Measurements from ENCODE around the gene GARIN5A.
A peak's percentile ranks its signal among the peaks of the same experiment; 100 is the strongest.

GARIN5A gene

DNA sequence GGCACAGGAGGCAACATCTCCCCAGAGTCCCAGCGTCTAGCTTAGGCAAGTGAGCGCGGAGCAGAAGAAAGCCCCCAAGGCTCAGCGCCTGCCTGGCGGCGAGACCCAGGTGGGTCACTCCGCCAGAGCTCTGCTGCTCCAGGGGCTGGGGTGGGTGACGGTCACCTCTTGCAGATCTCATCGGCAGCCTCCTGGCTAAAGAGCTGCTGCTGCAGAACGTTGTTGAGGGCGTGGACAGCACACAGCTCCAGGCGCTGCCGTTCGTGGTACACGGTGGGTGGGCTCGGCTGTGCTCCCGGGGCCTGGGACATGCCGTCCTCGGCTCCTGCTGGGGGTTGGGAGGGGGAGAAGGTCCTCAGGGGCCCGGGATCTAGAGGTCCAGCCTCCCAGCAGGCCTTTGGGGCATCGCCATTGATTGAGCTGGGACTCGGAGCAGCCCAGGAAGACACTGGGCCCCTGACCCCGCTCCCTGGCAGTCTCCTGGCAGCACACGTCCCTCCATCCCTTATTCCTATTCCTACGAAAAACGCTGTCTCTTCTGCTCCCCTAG lies 33.5 kb upstream of the GARIN5A start:
- Histone ChIP-seq H3K36me3 (ENCODE audit: control insufficient read depth, insufficient read depth, low read length) (no peaks in the 10 kb centered on the region), H3K79me1 (ENCODE audit: low read length) (no peaks in the 10 kb centered on the region), H3K4me3 (ENCODE audit: low read length) (no peak overlapping the region), H3K79me2 (ENCODE audit: control insufficient read depth, insufficient read depth, low read length) (no peaks in the 10 kb centered on the region), H3K4me2 (ENCODE audit: low read length) (peak overlapping the region; percentile 62), H2BK120ac (ENCODE audit: low read depth, low read length) (no peak overlapping the region), H3K18ac (ENCODE audit: low read length) (no peak overlapping the region), H3K9ac (ENCODE audit: low read length) (no peak overlapping the region), H3K56ac (ENCODE audit: low read length) (no peak overlapping the region), H3K27ac (ENCODE audit: low read depth, low read length) (no peak overlapping the region), H3K4me1 (ENCODE audit: control insufficient read depth, low read depth, low read length) (no peaks in the 10 kb centered on the region), H3K4ac (ENCODE audit: low read depth, low read length) (no peak overlapping the region), H3K23ac (ENCODE audit: low read length) (no peak overlapping the region), H2BK5ac (ENCODE audit: low read length) (no peak overlapping the region), H4K8ac (ENCODE audit: low read depth, low read length) (no peak overlapping the region), H2AK5ac (ENCODE audit: low read length) (no peak overlapping the region), H4K5ac (ENCODE audit: low read length) (no peak overlapping the region), H3K27me3 (ENCODE audit: insufficient read depth, low read length, poor library complexity) (no peaks in the 10 kb centered on the region), H2BK15ac (replicated peaks; ENCODE audit: low read depth) (no peak overlapping the region)
- DNase-seq: no peak
- no CpG with 5 or more reads among the region's 26 CpGs for WGBS (ENCODE audit: extremely low coverage, insufficient coverage, low lambda C conversion rate)

DNA sequence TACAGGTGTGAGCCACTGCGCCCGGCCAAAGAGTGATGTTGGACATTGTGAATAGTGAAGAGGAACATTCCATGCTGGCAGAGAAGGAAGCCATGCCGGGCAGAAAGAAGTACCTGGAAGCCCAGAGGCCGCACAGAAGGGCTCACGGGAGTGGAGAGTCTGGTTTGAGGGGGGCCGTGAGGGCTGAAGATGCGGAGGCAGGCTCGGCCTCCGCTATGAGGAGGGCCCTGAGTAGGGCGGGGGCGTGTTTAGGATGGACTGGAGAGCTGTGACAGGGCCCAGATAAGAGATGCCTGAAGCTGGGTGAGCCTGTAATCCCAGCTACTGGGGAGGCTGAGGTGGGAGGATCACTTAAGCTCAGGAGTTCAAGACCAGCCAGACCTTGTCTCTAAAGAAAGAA lies 32.7 kb upstream of the GARIN5A start:
- no peaks in the 10 kb centered on the region for H3K4me1 ChIP-seq (ENCODE audit: control insufficient read depth, low read depth, low read length)
- no peak overlapping the region for H2BK15ac ChIP-seq (replicated peaks; ENCODE audit: low read depth)
- H4K5ac ChIP-seq (ENCODE audit: low read length): no peak overlapping the region
- H2AK5ac ChIP-seq (ENCODE audit: low read length): no peak overlapping the region
- no peaks in the 10 kb centered on the region for H3K27me3 ChIP-seq (ENCODE audit: insufficient read depth, low read length, poor library complexity)
- H3K79me1 ChIP-seq (ENCODE audit: low read length): no peaks in the 10 kb centered on the region
- H3K79me2 ChIP-seq (ENCODE audit: control insufficient read depth, insufficient read depth, low read length): no peaks in the 10 kb centered on the region
- no peak overlapping the region for H3K4me3 ChIP-seq (ENCODE audit: low read length)
- no peak overlapping the region for H3K4me2 ChIP-seq (ENCODE audit: low read length)
- no peak overlapping the region for H3K18ac ChIP-seq (ENCODE audit: low read length)
- H3K36me3 ChIP-seq (ENCODE audit: control insufficient read depth, insufficient read depth, low read length): no peaks in the 10 kb centered on the region
- WGBS (ENCODE audit: extremely low coverage, insufficient coverage, low lambda C conversion rate): no CpG with 5 or more reads among the region's 11 CpGs
- H4K8ac ChIP-seq (ENCODE audit: low read depth, low read length): no peak overlapping the region
- no peak overlapping the region for H3K23ac ChIP-seq (ENCODE audit: low read length)
- H3K4ac ChIP-seq (ENCODE audit: low read depth, low read length): no peak overlapping the region
- H2BK120ac ChIP-seq (ENCODE audit: low read depth, low read length): no peak overlapping the region
- DNase-seq: no peak
- no peak overlapping the region for H3K27ac ChIP-seq (ENCODE audit: low read depth, low read length)
- no peak overlapping the region for H3K56ac ChIP-seq (ENCODE audit: low read length)
- no peak overlapping the region for H2BK5ac ChIP-seq (ENCODE audit: low read length)
- H3K9ac ChIP-seq (ENCODE audit: low read length): no peak overlapping the region

DNA sequence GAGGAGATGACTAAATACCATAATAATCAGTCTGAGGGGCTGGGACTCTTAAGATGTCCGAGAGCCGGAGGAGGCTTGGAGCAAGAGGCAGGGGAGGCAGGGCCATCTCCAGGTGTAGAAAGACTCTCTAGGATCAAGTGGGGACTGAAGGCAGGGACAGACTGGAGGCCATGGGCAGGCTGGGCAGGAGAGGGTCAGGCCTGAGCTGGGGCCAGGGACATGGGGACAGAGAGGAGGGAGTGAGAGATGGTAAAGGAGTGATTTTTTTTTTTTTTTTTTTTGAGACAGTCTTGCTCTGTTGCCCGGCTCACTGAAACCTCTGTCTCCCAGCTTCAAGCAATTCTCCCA lies 32.2 kb upstream of the GARIN5A start:
- no peaks in the 10 kb centered on the region for H3K79me1 ChIP-seq (ENCODE audit: low read length)
- no peak overlapping the region for H3K27ac ChIP-seq (ENCODE audit: low read depth, low read length)

DNA sequence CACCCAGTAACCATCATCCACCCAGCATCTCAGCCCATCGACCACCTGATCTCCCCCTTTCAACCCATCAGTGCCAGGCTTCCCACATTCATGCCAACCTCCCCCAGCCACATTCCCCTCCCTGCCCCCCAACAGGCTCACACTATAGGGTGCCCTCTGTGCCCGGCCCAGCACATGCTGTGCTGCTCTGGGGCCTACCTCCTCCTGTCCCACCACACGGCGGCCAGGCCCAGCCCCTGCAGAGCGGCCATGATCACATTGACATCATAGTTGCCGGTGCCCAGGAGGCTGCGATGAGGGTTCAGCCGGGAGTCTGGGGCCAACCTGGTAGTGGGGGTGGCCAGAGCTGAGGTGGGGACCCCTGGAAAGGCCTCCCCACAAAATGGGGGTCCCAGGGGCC lies 30.7 kb upstream of the GARIN5A start:
- no peak overlapping the region for H2BK15ac ChIP-seq (replicated peaks; ENCODE audit: low read depth)
- no peak overlapping the region for H3K4me2 ChIP-seq (ENCODE audit: low read length)
- H3K56ac ChIP-seq (ENCODE audit: low read length): no peak overlapping the region
- H4K5ac ChIP-seq (ENCODE audit: low read length): no peak overlapping the region
- H3K27me3 ChIP-seq (ENCODE audit: insufficient read depth, low read length, poor library complexity): no peaks in the 10 kb centered on the region
- H2BK5ac ChIP-seq (ENCODE audit: low read length): no peak overlapping the region
- no peak overlapping the region for H3K9ac ChIP-seq (ENCODE audit: low read length)
- no peak for DNase-seq
- no peak overlapping the region for H2AK5ac ChIP-seq (ENCODE audit: low read length)
- H3K4me1 ChIP-seq (ENCODE audit: control insufficient read depth, low read depth, low read length): no peaks in the 10 kb centered on the region
- H2BK120ac ChIP-seq (ENCODE audit: low read depth, low read length): no peak overlapping the region
- H3K4me3 ChIP-seq (ENCODE audit: low read length): no peak overlapping the region
- H3K23ac ChIP-seq (ENCODE audit: low read length): no peak overlapping the region
- no peak overlapping the region for H3K27ac ChIP-seq (ENCODE audit: low read depth, low read length)
- no peak overlapping the region for H3K4ac ChIP-seq (ENCODE audit: low read depth, low read length)
- no peaks in the 10 kb centered on the region for H3K36me3 ChIP-seq (ENCODE audit: control insufficient read depth, insufficient read depth, low read length)
- H4K8ac ChIP-seq (ENCODE audit: low read depth, low read length): no peak overlapping the region
- no peaks in the 10 kb centered on the region for H3K79me2 ChIP-seq (ENCODE audit: control insufficient read depth, insufficient read depth, low read length)
- no peak overlapping the region for H3K18ac ChIP-seq (ENCODE audit: low read length)
- no CpG with 5 or more reads among the region's 8 CpGs for WGBS (ENCODE audit: extremely low coverage, insufficient coverage, low lambda C conversion rate)
- no peaks in the 10 kb centered on the region for H3K79me1 ChIP-seq (ENCODE audit: low read length)

More for the DNA sequence above, 32.2 kb upstream of the GARIN5A start:
- Histone ChIP-seq H2BK120ac (ENCODE audit: low read depth, low read length) (no peak overlapping the region), H2AK5ac (ENCODE audit: low read length) (no peak overlapping the region), H4K5ac (ENCODE audit: low read length) (no peak overlapping the region), H3K23ac (ENCODE audit: low read length) (no peak overlapping the region), H3K4ac (ENCODE audit: low read depth, low read length) (no peak overlapping the region), H3K4me1 (ENCODE audit: control insufficient read depth, low read depth, low read length) (no peaks in the 10 kb centered on the region), H4K8ac (ENCODE audit: low read depth, low read length) (no peak overlapping the region), H3K4me3 (ENCODE audit: low read length) (no peak overlapping the region), H3K79me2 (ENCODE audit: control insufficient read depth, insufficient read depth, low read length) (no peaks in the 10 kb centered on the region), H3K9ac (ENCODE audit: low read length) (no peak overlapping the region), H3K18ac (ENCODE audit: low read length) (no peak overlapping the region), H3K56ac (ENCODE audit: low read length) (no peak overlapping the region), H2BK15ac (replicated peaks; ENCODE audit: low read depth) (no peak overlapping the region), H3K4me2 (ENCODE audit: low read length) (no peak overlapping the region), H3K27me3 (ENCODE audit: insufficient read depth, low read length, poor library complexity) (no peaks in the 10 kb centered on the region), H3K36me3 (ENCODE audit: control insufficient read depth, insufficient read depth, low read length) (no peaks in the 10 kb centered on the region), H2BK5ac (ENCODE audit: low read length) (no peak overlapping the region)
- no CpG with 5 or more reads among the region's 3 CpGs for WGBS (ENCODE audit: extremely low coverage, insufficient coverage, low lambda C conversion rate)
- DNase-seq: no peak

GRCh38 chr19:50506700-50507099 lies 30.1 kb upstream of the GARIN5A start:
- Histone ChIP-seq H3K56ac (ENCODE audit: low read length) (no peak overlapping the region), H3K36me3 (ENCODE audit: control insufficient read depth, insufficient read depth, low read length) (no peaks in the 10 kb centered on the region), H4K8ac (ENCODE audit: low read depth, low read length) (no peak overlapping the region), H3K4me1 (ENCODE audit: control insufficient read depth, low read depth, low read length) (no peaks in the 10 kb centered on the region), H3K23ac (ENCODE audit: low read length) (no peak overlapping the region), H4K5ac (ENCODE audit: low read length) (no peak overlapping the region), H2BK5ac (ENCODE audit: low read length) (no peak overlapping the region), H2BK15ac (replicated peaks; ENCODE audit: low read depth) (no peak overlapping the region), H2AK5ac (ENCODE audit: low read length) (no peak overlapping the region), H3K4me2 (ENCODE audit: low read length) (no peak overlapping the region), H3K9ac (ENCODE audit: low read length) (no peak overlapping the region), H3K4me3 (ENCODE audit: low read length) (no peak overlapping the region), H2BK120ac (ENCODE audit: low read depth, low read length) (no peak overlapping the region), H3K18ac (ENCODE audit: low read length) (no peak overlapping the region), H3K79me2 (ENCODE audit: control insufficient read depth, insufficient read depth, low read length) (no peaks in the 10 kb centered on the region), H3K27me3 (ENCODE audit: insufficient read depth, low read length, poor library complexity) (no peaks in the 10 kb centered on the region), H3K79me1 (ENCODE audit: low read length) (no peaks in the 10 kb centered on the region), H3K27ac (ENCODE audit: low read depth, low read length) (no peak overlapping the region), H3K4ac (ENCODE audit: low read depth, low read length) (no peak overlapping the region)
- no CpG with 5 or more reads among the region's 10 CpGs for WGBS (ENCODE audit: extremely low coverage, insufficient coverage, low lambda C conversion rate)
- no peak for DNase-seq

DNA sequence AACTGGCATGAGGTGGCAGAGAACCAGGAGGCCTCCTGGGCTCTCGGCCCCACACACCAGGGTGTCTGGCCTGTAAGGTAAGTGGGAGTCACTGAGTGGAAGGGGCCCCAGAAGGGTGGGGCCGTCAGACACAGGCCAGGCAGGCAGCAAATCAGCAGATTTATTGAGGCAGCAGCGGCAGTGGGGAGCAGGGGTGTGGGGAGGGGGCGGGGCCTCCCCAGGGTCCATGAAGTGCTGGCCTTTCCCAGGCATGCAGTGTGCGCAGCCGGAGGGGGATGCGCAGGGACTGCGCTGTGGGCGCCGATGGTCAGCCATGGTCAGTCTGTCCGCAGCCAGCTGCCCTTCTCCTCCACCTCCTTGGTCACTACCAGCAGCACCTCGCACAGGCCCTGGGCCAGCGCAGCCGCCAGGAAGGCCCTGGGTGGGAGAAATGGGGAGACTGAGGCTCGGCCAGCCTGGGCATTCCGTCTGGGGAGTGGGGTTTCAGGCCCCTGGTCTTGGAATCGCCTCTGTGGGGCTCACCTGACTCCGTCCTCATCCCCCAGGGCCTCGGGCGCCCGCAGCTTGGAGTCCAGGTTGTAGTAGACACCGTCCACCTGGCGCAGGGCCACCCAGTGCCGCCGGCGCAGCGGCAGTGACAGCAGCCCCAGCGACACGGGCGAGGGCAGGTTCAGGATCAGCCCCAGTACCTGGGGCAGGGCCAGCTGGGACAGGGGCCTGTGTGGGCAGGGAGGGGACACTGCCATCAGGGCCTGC lies 29.4 kb upstream of the GARIN5A start:
- H3K9ac ChIP-seq (ENCODE audit: low read length): no peak overlapping the region
- H3K23ac ChIP-seq (ENCODE audit: low read length): no peak overlapping the region
- H3K56ac ChIP-seq (ENCODE audit: low read length): no peak overlapping the region
- WGBS (ENCODE audit: extremely low coverage, insufficient coverage, low lambda C conversion rate): no CpG with 5 or more reads among the region's 30 CpGs
- no peak overlapping the region for H2BK5ac ChIP-seq (ENCODE audit: low read length)
- no peak overlapping the region for H3K4me3 ChIP-seq (ENCODE audit: low read length)
- H2AK5ac ChIP-seq (ENCODE audit: low read length): no peak overlapping the region
- H3K4ac ChIP-seq (ENCODE audit: low read depth, low read length): no peak overlapping the region
- H3K79me2 ChIP-seq (ENCODE audit: control insufficient read depth, insufficient read depth, low read length): no peaks in the 10 kb centered on the region
- H3K27ac ChIP-seq (ENCODE audit: low read depth, low read length): no peak overlapping the region
- no peaks in the 10 kb centered on the region for H3K79me1 ChIP-seq (ENCODE audit: low read length)
- H3K4me2 ChIP-seq (ENCODE audit: low read length): no peak overlapping the region
- no peak overlapping the region for H2BK120ac ChIP-seq (ENCODE audit: low read depth, low read length)
- no peak overlapping the region for H4K8ac ChIP-seq (ENCODE audit: low read depth, low read length)
- H2BK15ac ChIP-seq (replicated peaks; ENCODE audit: low read depth): no peak overlapping the region
- no peak for DNase-seq
- no peaks in the 10 kb centered on the region for H3K27me3 ChIP-seq (ENCODE audit: insufficient read depth, low read length, poor library complexity)
- no peak overlapping the region for H4K5ac ChIP-seq (ENCODE audit: low read length)
- no peaks in the 10 kb centered on the region for H3K4me1 ChIP-seq (ENCODE audit: control insufficient read depth, low read depth, low read length)
- H3K18ac ChIP-seq (ENCODE audit: low read length): no peak overlapping the region
- no peaks in the 10 kb centered on the region for H3K36me3 ChIP-seq (ENCODE audit: control insufficient read depth, insufficient read depth, low read length)

Measured in mesendoderm (in vitro differentiated cells).